K562 (cell line): ENCODE data around the gene C1orf146. TPM values are rescaled to one million over a fixed set of nuclear protein-coding genes. Genes with fewer than 3 reads are reported as not detected.

Source experiments
- CTCF ChIP-seq, 3 experiments: IDR thresholded peaks in 2 of 3; conservative IDR thresholded peaks in 1 of 3; 2 replicates each; pipeline ENCODE4 v1.5.1; 2011 to 2012; ENCODE audit warnings: low read length in 3 of 3, mild to moderate bottlenecking in 3 of 3, control low read depth in 2 of 3, improper control_type of control experiment in 1 of 3, inconsistent platforms in 1 of 3, low read depth in 1 of 3, mixed read lengths in 1 of 3, moderate library complexity in 1 of 3; ENCODE audit not compliant: insufficient read depth in 2 of 3
- FOXK2 ChIP-seq, 2 experiments: fragments of 450-650 bp; IDR thresholded peaks in 1 of 2; conservative IDR thresholded peaks in 1 of 2; 2 replicates each; pipeline ENCODE4 v1.6.1; 2016; ENCODE audit warnings: low read depth in 2 of 2, mild to moderate bottlenecking in 1 of 2
- HNRNPUL1 ChIP-seq: fragments of 200-400 bp; formaldehyde crosslinking; IDR thresholded peaks from 2 replicates; pipeline ENCODE4 v1.6.1; 2017; ENCODE audit warnings: low read length
- KAT2B ChIP-seq: IDR thresholded peaks from one replicate; pipeline ENCODE4 v1.6.1; 2012; ENCODE audit warnings: low read depth, mild to moderate bottlenecking, control low read depth, inconsistent platforms, low read length, moderate library complexity
- RAD21 ChIP-seq, 2 experiments: fragments of 250-450 bp in 1 of 2; fragments of 450-650 bp in 1 of 2; sonication (Bioruptor Pico) in 1 of 2; formaldehyde crosslinking in 1 of 2; IDR thresholded peaks in 1 of 2; conservative IDR thresholded peaks in 1 of 2; 2 replicates each; pipeline versions ENCODE4 v1.4.0 to v1.8.0; 2020 to 2022; ENCODE audit warnings: mild to moderate bottlenecking in 2 of 2, moderate library complexity in 1 of 2
- SMC3 ChIP-seq: conservative IDR thresholded peaks from 2 replicates; pipeline ENCODE4 v1.6.1; 2011; ENCODE audit warnings: low read depth, low read length, improper control_type of control experiment; ENCODE audit not compliant: insufficient read depth
- SNAPC5 ChIP-seq: fragments of 250-450 bp; sonication (Bioruptor Pico); IDR thresholded peaks from 2 replicates; pipeline ENCODE4 v1.8.0; 2021; ENCODE audit warnings: moderate library complexity, mild to moderate bottlenecking, inconsistent platforms
- TEAD1 ChIP-seq, 2 experiments: fragments of 450-650 bp in 1 of 2; sonication (generic) in 1 of 2; formaldehyde crosslinking; IDR thresholded peaks; 2 replicates each; pipeline versions ENCODE4 v1.4.0 to v1.8.0; 2020 to 2022; ENCODE audit warnings: mild to moderate bottlenecking in 2 of 2, missing genetic modification reagents in 1 of 2
- polyA plus RNA-seq, 8 experiments: library from polyadenylated mRNA; depleted of rRNA in 4 of 8; stranded (reverse) in 5 of 8; unstranded in 3 of 8; fragments of >200 nt; fragmentation: Nextera tagmentation in 2 of 8; fragmentation: Illumina TruSeq in 1 of 8; extraction: Ambion mirVana in 2 of 8; extraction: Trizol in 1 of 8; gene quantifications; 2 replicates each; pipeline versions ENCODE4 v1.2.1 to v1.2.3, GENCODE V29; 2011 to 2014; ENCODE audit warnings: inconsistent platforms in 1 of 8, missing spikeins in 1 of 8
- total RNA-seq, 7 experiments: library from RNA; depleted of rRNA in 6 of 7; stranded (reverse); fragments of >200 nt in 6 of 7; fragmentation: Illumina TruSeq in 2 of 7; extraction: Trizol in 2 of 7; gene quantifications; 2 replicates each; pipeline versions ENCODE4 v1.2.1 to v1.2.3, GENCODE V29; 2011 to 2021; ENCODE audit warnings: low replicate concordance in 1 of 7
- TF ChIP-seq, protein P1 (sequence below): fragments of 450-650 bp; formaldehyde crosslinking; IDR thresholded peaks from 2 replicates; pipeline ENCODE4 v1.4.0; 2020; ENCODE audit warnings: mild to moderate bottlenecking, moderate library complexity
- TF ChIP-seq, protein P2 (sequence below), 2 experiments: fragments of 450-650 bp; conservative IDR thresholded peaks; 2 replicates each; pipeline ENCODE4 v1.6.1; 2017; ENCODE audit warnings: mild to moderate bottlenecking in 2 of 2, moderate library complexity in 2 of 2

Gene C1orf146
- total and polyA plus RNA-seq, 9 of the 15 experiments (the other 6 are each of a cell fraction or from before 2014, with no cell fraction given), result 0.10 TPM; not detected in 8

DNA sequence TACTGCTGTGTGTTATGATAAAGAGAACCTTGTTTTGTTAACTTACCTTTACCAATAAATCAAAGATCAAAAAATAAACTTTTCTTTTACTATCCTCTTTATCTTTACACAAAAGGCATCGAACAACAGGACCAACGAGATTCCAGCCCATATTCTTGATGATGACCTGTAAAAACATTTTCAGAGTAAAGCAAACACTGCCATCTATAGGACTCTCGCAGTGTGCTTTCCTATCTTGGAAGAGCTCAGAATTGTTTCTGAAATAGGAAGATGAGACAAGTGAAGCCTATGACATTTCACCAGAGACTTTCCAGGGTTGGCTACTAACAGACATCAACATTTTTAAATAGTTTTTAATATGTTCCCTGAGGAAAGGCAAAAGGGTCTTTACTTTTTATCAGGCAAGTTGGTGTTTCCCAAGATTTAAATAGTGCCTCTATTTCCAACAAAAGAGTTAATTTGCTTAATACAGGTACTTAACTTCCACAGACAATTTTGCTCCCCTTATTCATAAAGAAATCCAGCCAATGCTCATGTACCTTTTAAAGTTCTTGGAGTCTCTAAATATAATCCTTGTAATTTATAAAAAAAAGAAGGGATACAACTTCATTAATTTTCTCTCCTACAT, 73.8 kb downstream of the C1orf146 start (continued):
- peak; percentile 80 to 86 for TF ChIP-seq RAD21 (CRISPR knock-in tag; conservative IDR thresholded peaks at IDR 0.05 in 1 of 2, IDR thresholded peaks at IDR 0.05 in 1 of 2)
- no peak for TF ChIP-seq SNAPC5 (CRISPR knock-in tag)
- TF ChIP-seq, protein P1, sequence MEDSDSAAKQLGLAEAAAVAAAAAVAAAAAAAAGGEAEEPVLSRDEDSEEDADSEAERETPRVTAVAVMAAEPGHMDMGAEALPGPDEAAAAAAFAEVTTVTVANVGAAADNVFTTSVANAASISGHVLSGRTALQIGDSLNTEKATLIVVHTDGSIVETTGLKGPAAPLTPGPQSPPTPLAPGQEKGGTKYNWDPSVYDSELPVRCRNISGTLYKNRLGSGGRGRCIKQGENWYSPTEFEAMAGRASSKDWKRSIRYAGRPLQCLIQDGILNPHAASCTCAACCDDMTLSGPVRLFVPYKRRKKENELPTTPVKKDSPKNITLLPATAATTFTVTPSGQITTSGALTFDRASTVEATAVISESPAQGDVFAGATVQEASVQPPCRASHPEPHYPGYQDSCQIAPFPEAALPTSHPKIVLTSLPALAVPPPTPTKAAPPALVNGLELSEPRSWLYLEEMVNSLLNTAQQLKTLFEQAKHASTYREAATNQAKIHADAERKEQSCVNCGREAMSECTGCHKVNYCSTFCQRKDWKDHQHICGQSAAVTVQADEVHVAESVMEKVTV (CRISPR knock-in tag), result peak; percentile 63; the same call in 1 of the 2 replicates
- no peak for TF ChIP-seq FOXK2 (conservative IDR thresholded peaks at IDR 0.05 in 1 of 2, IDR thresholded peaks at IDR 0.05 in 1 of 2; ENCODE audit: low read depth in 2 of 2)
- TF ChIP-seq TEAD1 (CRISPR knock-in tag; IDR thresholded peaks at IDR 0.05), result no peak
- TF ChIP-seq HNRNPUL1, result no peak
- TF ChIP-seq CTCF (IDR thresholded peaks at IDR 0.05 in 2 of 3, conservative IDR thresholded peaks at IDR 0.05 in 1 of 3; ENCODE audit: insufficient read depth in 2 of 3, low read depth in 1 of 3, low read length in 3 of 3), result peak; percentile 47 to 82 (median 70); a peak in 5 of 6 replicates
- no peak for TF ChIP-seq KAT2B
- 0 out of 2 replicates have a peak, but pooled peaks have one; percentile 25 for TF ChIP-seq SMC3
- TF ChIP-seq, protein P2, sequence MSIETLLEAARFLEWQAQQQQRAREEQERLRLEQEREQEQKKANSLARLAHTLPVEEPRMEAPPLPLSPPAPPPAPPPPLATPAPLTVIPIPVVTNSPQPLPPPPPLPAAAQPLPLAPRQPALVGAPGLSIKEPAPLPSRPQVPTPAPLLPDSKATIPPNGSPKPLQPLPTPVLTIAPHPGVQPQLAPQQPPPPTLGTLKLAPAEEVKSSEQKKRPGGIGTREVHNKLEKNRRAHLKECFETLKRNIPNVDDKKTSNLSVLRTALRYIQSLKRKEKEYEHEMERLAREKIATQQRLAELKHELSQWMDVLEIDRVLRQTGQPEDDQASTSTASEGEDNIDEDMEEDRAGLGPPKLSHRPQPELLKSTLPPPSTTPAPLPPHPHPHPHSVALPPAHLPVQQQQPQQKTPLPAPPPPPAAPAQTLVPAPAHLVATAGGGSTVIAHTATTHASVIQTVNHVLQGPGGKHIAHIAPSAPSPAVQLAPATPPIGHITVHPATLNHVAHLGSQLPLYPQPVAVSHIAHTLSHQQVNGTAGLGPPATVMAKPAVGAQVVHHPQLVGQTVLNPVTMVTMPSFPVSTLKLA (conservative IDR thresholded peaks at IDR 0.05), result 0 out of 4 replicates have a peak, but pooled peaks of 1 of the 2 experiments have one; percentile 18

Other genes with a start within 250 kb of the C1orf146 start
- not detected in 2 replicates for gene EPHX4, start 187.9 kb upstream of the C1orf146 start, total RNA-seq (2014; rRNA removed)
- not detected in 2 replicates for gene EPHX4, start 187.9 kb upstream of the C1orf146 start, total RNA-seq (2014; rRNA removed; fragmentation: Illumina TruSeq; extraction: Trizol)
- not detected in 2 replicates for gene EPHX4, start 187.9 kb upstream of the C1orf146 start, total RNA-seq (2015; rRNA removed; fragmentation: Illumina TruSeq; extraction: Trizol)
- gene EPHX4, start 187.9 kb upstream of the C1orf146 start, total RNA-seq (2021), result not detected in 2 replicates
- not detected in 2 replicates for gene EPHX4, start 187.9 kb upstream of the C1orf146 start, polyA plus RNA-seq (2011; rRNA removed)
- gene EPHX4, start 187.9 kb upstream of the C1orf146 start, polyA plus RNA-seq (2014; fragmentation: Illumina TruSeq; extraction: Trizol), result not detected in 2 replicates
- not detected for gene EPHX4, start 187.9 kb upstream of the C1orf146 start, polyA plus RNA-seq (2014; fragmentation: Nextera tagmentation; extraction: Ambion mirVana)
- gene EPHX4, start 187.9 kb upstream of the C1orf146 start, polyA plus RNA-seq (2014; rRNA removed), result not detected in 2 replicates
- gene SETSIP, start 142.5 kb upstream of the C1orf146 start, total RNA-seq (2014; rRNA removed), result not detected in 2 replicates
- 0.22 TPM in 1 of 2 replicates, not detected in the other for gene SETSIP, start 142.5 kb upstream of the C1orf146 start, total RNA-seq (2014; rRNA removed; fragmentation: Illumina TruSeq; extraction: Trizol)
- gene SETSIP, start 142.5 kb upstream of the C1orf146 start, total RNA-seq (2015; rRNA removed; fragmentation: Illumina TruSeq; extraction: Trizol), result not detected in 2 replicates
- not detected in 2 replicates for gene SETSIP, start 142.5 kb upstream of the C1orf146 start, total RNA-seq (2021)
- gene SETSIP, start 142.5 kb upstream of the C1orf146 start, polyA plus RNA-seq (2011; rRNA removed), result 0.14 and 0.43 TPM in 2 replicates
- gene SETSIP, start 142.5 kb upstream of the C1orf146 start, polyA plus RNA-seq (2014; fragmentation: Illumina TruSeq; extraction: Trizol), result not detected in 2 replicates
- not detected for gene SETSIP, start 142.5 kb upstream of the C1orf146 start, polyA plus RNA-seq (2014; fragmentation: Nextera tagmentation; extraction: Ambion mirVana)
- not detected in 2 replicates for gene SETSIP, start 142.5 kb upstream of the C1orf146 start, polyA plus RNA-seq (2014; rRNA removed)
- 1.0 and 1.5 TPM in 2 replicates for gene BTBD8, start 137.6 kb upstream of the C1orf146 start, total RNA-seq (2014; rRNA removed)
- 2.3 and 2.6 TPM in 2 replicates for gene BTBD8, start 137.6 kb upstream of the C1orf146 start, total RNA-seq (2014; rRNA removed; fragmentation: Illumina TruSeq; extraction: Trizol)
- gene BTBD8, start 137.6 kb upstream of the C1orf146 start, total RNA-seq (2015; rRNA removed; fragmentation: Illumina TruSeq; extraction: Trizol), result 1.5 and 1.7 TPM in 2 replicates
- gene BTBD8, start 137.6 kb upstream of the C1orf146 start, total RNA-seq (2021), result 1.2 and 1.5 TPM in 2 replicates
- gene BTBD8, start 137.6 kb upstream of the C1orf146 start, polyA plus RNA-seq (2011; rRNA removed), result 0.54 and 1.3 TPM in 2 replicates
- 1.0 and 1.1 TPM in 2 replicates for gene BTBD8, start 137.6 kb upstream of the C1orf146 start, polyA plus RNA-seq (2014; fragmentation: Illumina TruSeq; extraction: Trizol)
- under 1 TPM; 0.46 to 0.53 TPM for gene BTBD8, start 137.6 kb upstream of the C1orf146 start, polyA plus RNA-seq (2014; fragmentation: Nextera tagmentation; extraction: Ambion mirVana)
- 0.54 and 0.84 TPM in 2 replicates for gene BTBD8, start 137.6 kb upstream of the C1orf146 start, polyA plus RNA-seq (2014; rRNA removed)
- 13.0 and 13.4 TPM in 2 replicates for gene GLMN, start 81.1 kb downstream of the C1orf146 start, total RNA-seq (2014; rRNA removed)
- 24.8 and 25.9 TPM in 2 replicates for gene GLMN, start 81.1 kb downstream of the C1orf146 start, total RNA-seq (2014; rRNA removed; fragmentation: Illumina TruSeq; extraction: Trizol)
- 21.2 and 22.8 TPM in 2 replicates for gene GLMN, start 81.1 kb downstream of the C1orf146 start, total RNA-seq (2015; rRNA removed; fragmentation: Illumina TruSeq; extraction: Trizol)
- gene GLMN, start 81.1 kb downstream of the C1orf146 start, total RNA-seq (2021), result 13.9 and 14.6 TPM in 2 replicates
- gene GLMN, start 81.1 kb downstream of the C1orf146 start, polyA plus RNA-seq (2011; rRNA removed), result 13.6 and 19.8 TPM in 2 replicates
- 15.8 and 19.0 TPM in 2 replicates for gene GLMN, start 81.1 kb downstream of the C1orf146 start, polyA plus RNA-seq (2014; fragmentation: Illumina TruSeq; extraction: Trizol)
- gene GLMN, start 81.1 kb downstream of the C1orf146 start, polyA plus RNA-seq (2014; fragmentation: Nextera tagmentation; extraction: Ambion mirVana), result 10 to 100 TPM; 18.9 to 22.6 TPM
- 16.3 and 18.9 TPM in 2 replicates for gene GLMN, start 81.1 kb downstream of the C1orf146 start, polyA plus RNA-seq (2014; rRNA removed)
- gene RPAP2, start 81.1 kb downstream of the C1orf146 start, total RNA-seq (2014; rRNA removed), result 6.2 and 9.6 TPM in 2 replicates
- 37.2 and 43.4 TPM in 2 replicates for gene RPAP2, start 81.1 kb downstream of the C1orf146 start, total RNA-seq (2014; rRNA removed; fragmentation: Illumina TruSeq; extraction: Trizol)
- gene RPAP2, start 81.1 kb downstream of the C1orf146 start, total RNA-seq (2015; rRNA removed; fragmentation: Illumina TruSeq; extraction: Trizol), result 26.1 and 28.7 TPM in 2 replicates
- 26.1 and 27.4 TPM in 2 replicates for gene RPAP2, start 81.1 kb downstream of the C1orf146 start, total RNA-seq (2021)
- gene RPAP2, start 81.1 kb downstream of the C1orf146 start, polyA plus RNA-seq (2011; rRNA removed), result 22.1 and 26.8 TPM in 2 replicates
- gene RPAP2, start 81.1 kb downstream of the C1orf146 start, polyA plus RNA-seq (2014; fragmentation: Illumina TruSeq; extraction: Trizol), result 29.8 and 36.4 TPM in 2 replicates
- 10 to 100 TPM; 30.6 to 41.7 TPM for gene RPAP2, start 81.1 kb downstream of the C1orf146 start, polyA plus RNA-seq (2014; fragmentation: Nextera tagmentation; extraction: Ambion mirVana)
- gene RPAP2, start 81.1 kb downstream of the C1orf146 start, polyA plus RNA-seq (2014; rRNA removed), result 16.0 and 16.9 TPM in 2 replicates